ENCODE results near the gene SYNM.

SYNM gene

DNA sequence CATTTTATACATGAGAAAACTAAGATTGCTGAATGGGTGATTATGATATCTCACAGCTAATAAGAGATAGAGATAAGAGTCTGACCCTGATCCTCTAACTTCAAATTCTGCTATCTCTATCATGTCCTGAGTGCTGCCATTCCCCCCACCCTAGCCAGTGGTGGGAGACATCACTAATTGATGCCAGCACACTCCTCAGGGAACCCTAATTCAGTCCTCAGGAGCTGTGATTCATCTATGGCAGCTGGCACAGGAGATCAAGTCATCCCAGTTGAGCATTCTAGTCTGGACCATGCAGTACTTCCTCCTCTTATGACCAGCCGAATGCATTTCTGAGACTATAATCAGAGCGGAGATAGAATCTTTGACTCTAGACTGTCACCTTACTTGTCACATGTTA lies 71.9 kb downstream of the SYNM start:
- no peak overlapping the region for H3K4me3 ChIP-seq (ENCODE audit: low read depth, low read length)
- H3K36me3 ChIP-seq (replicated peaks) = peaks cover 6% of the 10 kb centered on the region
- no peak for DNase-seq
- TF ChIP-seq, protein P1, sequence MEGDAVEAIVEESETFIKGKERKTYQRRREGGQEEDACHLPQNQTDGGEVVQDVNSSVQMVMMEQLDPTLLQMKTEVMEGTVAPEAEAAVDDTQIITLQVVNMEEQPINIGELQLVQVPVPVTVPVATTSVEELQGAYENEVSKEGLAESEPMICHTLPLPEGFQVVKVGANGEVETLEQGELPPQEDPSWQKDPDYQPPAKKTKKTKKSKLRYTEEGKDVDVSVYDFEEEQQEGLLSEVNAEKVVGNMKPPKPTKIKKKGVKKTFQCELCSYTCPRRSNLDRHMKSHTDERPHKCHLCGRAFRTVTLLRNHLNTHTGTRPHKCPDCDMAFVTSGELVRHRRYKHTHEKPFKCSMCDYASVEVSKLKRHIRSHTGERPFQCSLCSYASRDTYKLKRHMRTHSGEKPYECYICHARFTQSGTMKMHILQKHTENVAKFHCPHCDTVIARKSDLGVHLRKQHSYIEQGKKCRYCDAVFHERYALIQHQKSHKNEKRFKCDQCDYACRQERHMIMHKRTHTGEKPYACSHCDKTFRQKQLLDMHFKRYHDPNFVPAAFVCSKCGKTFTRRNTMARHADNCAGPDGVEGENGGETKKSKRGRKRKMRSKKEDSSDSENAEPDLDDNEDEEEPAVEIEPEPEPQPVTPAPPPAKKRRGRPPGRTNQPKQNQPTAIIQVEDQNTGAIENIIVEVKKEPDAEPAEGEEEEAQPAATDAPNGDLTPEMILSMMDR (IDR thresholded peaks at IDR 0.05; ENCODE audit: low read depth, low read length, missing control alignments) = no peak
- in situ Hi-C loops (cut with HindIII; ENCODE audit: low pct_ligation_motif_present, low sequenced_read_pairs) = no loop called here
- no peaks in the 10 kb centered on the region for H3K27me3 ChIP-seq (replicated peaks)
- no peak overlapping the region for H3K27ac ChIP-seq

- in situ Hi-C loops (cut with HindIII; ENCODE audit: low pct_ligation_motif_present, low sequenced_read_pairs) = no loop called here
- Histone ChIP-seq H3K4me3 (ENCODE audit: low read depth, low read length) (no peak overlapping the region), H3K36me3 (replicated peaks) (peaks cover 2% of the 10 kb centered on the region), H3K27me3 (replicated peaks) (no peaks in the 10 kb centered on the region), H3K27ac (no peak overlapping the region)
- TF ChIP-seq, protein P1 (IDR thresholded peaks at IDR 0.05; ENCODE audit: low read depth, low read length, missing control alignments) = no peak
- DNase-seq = no peak
Measured at GRCh38 chr15:99177679-99178078, 72.8 kb downstream of the SYNM start.

- no peak for DNase-seq
- H3K36me3 ChIP-seq (replicated peaks) = no peaks in the 10 kb centered on the region
- TF ChIP-seq, protein P1 (IDR thresholded peaks at IDR 0.05; ENCODE audit: low read depth, low read length, missing control alignments) = no peak
- H3K27me3 ChIP-seq (replicated peaks) = no peaks in the 10 kb centered on the region
- H3K27ac ChIP-seq = no peak overlapping the region
- H3K4me3 ChIP-seq (ENCODE audit: low read depth, low read length) = no peak overlapping the region
- in situ Hi-C loops (cut with HindIII; ENCODE audit: low pct_ligation_motif_present, low sequenced_read_pairs) = no loop called here
Measured at GRCh38 chr15:99180086-99180963, 75.4 kb downstream of the SYNM start.

GRCh38 chr15:99180964-99181306 lies 76.1 kb downstream of the SYNM start:
- H3K27ac ChIP-seq = no peak overlapping the region
- no peak for DNase-seq
- H3K27me3 ChIP-seq (replicated peaks) = no peaks in the 10 kb centered on the region
- no peaks in the 10 kb centered on the region for H3K36me3 ChIP-seq (replicated peaks)
- H3K4me3 ChIP-seq (ENCODE audit: low read depth, low read length) = no peak overlapping the region
- in situ Hi-C loops (cut with HindIII; ENCODE audit: low pct_ligation_motif_present, low sequenced_read_pairs) = no loop called here
- TF ChIP-seq, protein P1 (IDR thresholded peaks at IDR 0.05; ENCODE audit: low read depth, low read length, missing control alignments) = no peak

DNA sequence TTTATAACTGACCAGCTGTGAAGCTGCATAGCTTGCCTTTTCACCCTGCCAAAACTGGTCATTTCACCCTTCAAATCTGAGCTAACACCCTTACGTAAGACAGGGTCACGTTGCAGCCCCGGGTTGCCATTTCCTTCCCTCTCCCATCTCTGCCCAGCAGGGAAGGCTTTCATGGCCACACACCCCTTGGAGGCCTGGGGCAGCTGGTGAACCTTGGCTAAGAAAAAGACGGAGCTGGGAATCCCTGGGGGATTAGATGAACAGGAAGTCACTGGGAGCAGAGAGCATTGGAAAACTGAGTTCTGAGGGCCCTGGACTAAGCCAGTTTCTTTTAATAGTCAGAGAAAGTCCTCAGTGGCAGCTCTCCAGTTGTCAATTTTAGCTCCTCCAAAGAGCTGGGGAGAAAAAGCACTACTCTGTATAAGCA lies 76.7 kb downstream of the SYNM start:
- TF ChIP-seq, protein P1 (IDR thresholded peaks at IDR 0.05; ENCODE audit: low read depth, low read length, missing control alignments) = no peak
- Histone ChIP-seq H3K36me3 (replicated peaks) (no peaks in the 10 kb centered on the region), H3K4me3 (ENCODE audit: low read depth, low read length) (no peak overlapping the region), H3K27ac (no peak overlapping the region), H3K27me3 (replicated peaks) (no peaks in the 10 kb centered on the region)
- peak; percentile 6 for DNase-seq
- in situ Hi-C loops (cut with HindIII; ENCODE audit: low pct_ligation_motif_present, low sequenced_read_pairs) = no loop called here

- TF ChIP-seq, protein P1 (IDR thresholded peaks at IDR 0.05; ENCODE audit: low read depth, low read length, missing control alignments) = no peak
- DNase-seq = no peak
- no peak overlapping the region for H3K27ac ChIP-seq
- H3K36me3 ChIP-seq (replicated peaks) = no peaks in the 10 kb centered on the region
- H3K27me3 ChIP-seq (replicated peaks) = no peaks in the 10 kb centered on the region
- in situ Hi-C loops (cut with HindIII; ENCODE audit: low pct_ligation_motif_present, low sequenced_read_pairs) = no loop called here
- H3K4me3 ChIP-seq (ENCODE audit: low read depth, low read length) = no peak overlapping the region
Measured at GRCh38 chr15:99182791-99183190, 77.9 kb downstream of the SYNM start.
